Fibroblast of skin of left biceps (primary cell): ENCODE results near the gene NDRG3.
"Not testable (repeated sequence)": the region's sequence is repeated elsewhere in the genome, so short reads cannot be mapped to it uniquely, and the experiment has no call there.

Experiments
- DNase-seq, 2 experiments: peaks; one replicate each; pipeline ENCODE4 v3.0.0-alpha.2; 2013; ENCODE audit warnings: low read depth in 2 of 2

The NDRG3 gene

GRCh38 chr20:36688630-36689029 lies 57.3 kb downstream of the NDRG3 start:
- DNase-seq: no peak

DNA sequence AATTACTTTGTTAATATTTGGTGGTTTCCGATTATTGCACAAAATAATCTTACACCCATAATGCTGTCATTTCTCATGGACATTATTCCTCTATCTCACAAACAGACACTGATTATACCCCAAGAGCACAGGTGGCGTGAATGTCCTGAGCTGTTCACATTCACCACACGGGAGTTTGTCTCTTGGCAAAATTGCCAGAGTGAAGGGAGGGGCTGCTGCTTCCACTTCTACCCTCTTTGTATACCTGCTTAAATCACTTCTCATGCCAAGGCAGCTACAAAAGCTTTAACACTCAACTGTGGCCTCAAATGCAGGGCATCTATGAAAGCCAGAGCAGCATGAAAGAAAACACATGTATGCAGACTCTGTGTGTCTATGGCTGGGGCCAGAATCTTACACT lies 58.0 kb downstream of the NDRG3 start:
- DNase-seq: no peak

GRCh38 chr20:36686944-36687343 lies 58.9 kb downstream of the NDRG3 start:
- DNase-seq: no peak

DNA sequence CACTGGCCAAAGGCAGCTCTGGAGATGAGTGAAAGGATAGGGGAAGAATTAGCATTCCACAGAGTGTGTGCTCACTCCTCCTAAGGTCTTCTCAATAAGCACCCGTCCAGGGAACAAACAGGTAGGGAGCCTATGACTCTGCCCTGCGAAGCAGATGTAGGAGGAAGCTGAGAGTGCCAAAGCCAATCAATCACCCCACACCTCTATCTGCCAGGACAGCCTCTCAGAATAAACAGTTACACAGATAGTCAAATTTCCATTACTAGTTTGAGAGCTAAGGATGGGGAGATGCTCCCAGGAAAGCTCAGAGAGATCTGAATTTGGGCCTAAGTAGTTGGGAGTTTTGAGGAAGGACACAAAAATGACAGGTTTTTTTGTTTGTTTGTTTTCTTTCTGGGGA lies 59.4 kb downstream of the NDRG3 start:
- DNase-seq: no peak

GRCh38 chr20:36684747-36685146 lies 61.1 kb downstream of the NDRG3 start:
- DNase-seq: no peak

DNA sequence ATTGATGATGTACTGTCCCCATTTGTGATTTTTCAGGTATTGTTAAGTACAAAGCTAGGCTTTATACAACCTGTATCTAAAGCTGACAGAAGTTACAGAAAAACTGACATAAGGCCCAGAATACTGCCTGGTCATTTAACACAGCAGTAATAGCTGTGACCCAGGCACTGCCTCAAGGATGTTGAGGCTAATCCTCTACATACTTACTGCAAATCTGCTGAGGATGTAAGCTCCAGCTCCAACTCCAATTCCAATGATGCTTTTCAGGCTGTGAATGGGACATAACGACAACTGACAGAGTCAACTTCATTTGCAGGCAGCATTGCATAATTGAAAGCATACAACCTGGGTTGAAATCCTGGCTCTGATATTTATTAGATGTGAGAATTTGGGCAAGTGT lies 63.6 kb downstream of the NDRG3 start:
- DNase-seq: no peak

DNA sequence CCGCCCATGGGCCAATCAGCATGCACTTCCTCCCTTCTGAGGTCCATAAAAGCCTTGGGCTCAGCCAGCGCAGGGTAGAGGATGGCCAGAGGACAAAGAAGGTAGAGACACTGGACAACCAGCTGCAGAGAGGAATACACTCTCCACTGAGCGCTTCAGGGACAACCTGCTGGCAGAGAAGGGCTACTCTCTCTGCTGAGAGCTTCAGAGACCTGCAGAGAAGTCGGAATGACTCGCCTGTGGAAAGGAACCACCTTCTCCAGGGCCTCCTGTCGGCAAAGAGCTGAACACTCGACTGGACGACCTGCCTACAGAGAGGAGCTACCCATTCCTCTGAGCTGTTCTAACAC lies 68.5 kb downstream of the NDRG3 start:
- DNase-seq: no peak

- no peak for DNase-seq
Observed at GRCh38 chr20:36676701-36677421, 69.0 kb downstream of the NDRG3 start.

- DNase-seq: not testable (repeated sequence)
Observed at GRCh38 chr20:36675545-36675944, 70.3 kb downstream of the NDRG3 start.

- no peak for DNase-seq
Observed at GRCh38 chr20:36672991-36673390, 72.9 kb downstream of the NDRG3 start.

DNA sequence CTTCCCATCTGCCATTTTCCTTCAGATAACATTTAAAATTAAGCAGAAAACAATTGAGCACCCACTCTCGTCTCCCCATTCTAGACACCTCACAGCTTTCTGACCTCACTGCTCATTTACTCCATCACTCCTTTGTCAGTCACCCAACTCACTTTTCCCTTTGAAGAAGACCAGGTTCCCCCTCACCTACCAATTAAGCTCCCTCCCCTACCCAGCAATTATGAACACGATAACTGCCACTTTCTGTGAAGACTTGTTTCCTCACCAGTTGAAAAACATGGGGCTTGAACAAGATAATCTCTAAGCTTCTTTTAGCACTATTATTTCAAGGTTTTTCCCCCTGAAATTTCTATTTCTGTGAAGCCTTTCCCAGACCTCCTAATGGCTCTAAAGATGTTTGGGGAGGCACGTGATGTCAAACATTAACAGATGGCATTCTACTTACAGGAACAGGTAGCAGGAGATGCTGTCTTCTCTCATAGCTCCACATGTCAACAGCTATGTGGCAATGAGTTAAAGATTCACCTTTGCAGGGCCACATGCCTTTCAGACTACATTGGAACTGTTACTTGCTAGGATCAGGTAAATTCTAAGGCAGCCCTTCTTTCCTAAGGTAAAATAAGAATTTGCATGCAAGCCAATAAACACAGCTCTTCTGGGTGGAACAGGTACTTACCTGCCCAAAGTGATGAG lies 75.1 kb downstream of the NDRG3 start:
- DNase-seq: no peak

GRCh38 chr20:36666181-36666740 lies 79.6 kb downstream of the NDRG3 start:
- no peak for DNase-seq

GRCh38 chr20:36663031-36663430 lies 82.9 kb downstream of the NDRG3 start:
- no peak for DNase-seq

DNA sequence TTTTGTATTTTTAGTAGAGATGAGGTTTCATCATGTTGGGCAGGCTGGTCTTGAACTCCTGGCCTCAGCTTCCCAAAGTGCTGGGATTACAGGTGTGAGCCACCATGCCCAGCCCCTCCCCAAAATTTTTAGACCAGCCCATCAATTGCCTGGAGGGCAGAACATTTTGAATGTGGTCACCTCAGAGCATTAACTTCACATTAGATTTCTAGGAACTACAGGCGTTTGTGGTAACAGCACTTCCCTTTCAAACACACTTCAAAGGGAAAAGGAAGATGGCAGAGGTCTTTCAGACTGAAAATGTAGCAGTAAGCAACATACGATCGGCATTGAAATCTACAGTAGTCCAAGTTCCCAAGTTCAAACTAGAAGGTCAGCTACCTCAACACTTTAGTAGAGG lies 87.6 kb downstream of the NDRG3 start:
- no peak for DNase-seq

DNA sequence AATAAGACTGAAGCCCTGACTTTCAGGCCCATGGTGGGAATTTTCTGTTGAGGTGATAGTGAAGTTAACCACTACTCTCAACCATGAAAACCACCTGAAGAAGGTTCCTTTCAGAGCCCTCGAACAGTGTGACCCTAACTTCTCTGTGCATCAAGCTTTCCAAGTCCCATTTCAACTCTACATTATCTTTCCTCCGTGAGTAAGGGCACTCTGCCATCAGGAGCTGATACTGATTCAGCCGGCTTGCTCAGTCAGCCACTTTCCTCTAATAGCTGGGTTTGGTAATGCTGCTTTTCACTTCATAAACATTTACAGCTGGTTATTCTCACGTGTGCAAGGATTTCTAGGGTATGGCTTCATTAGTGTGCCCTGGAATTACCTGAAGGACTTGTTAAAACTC lies 89.2 kb downstream of the NDRG3 start:
- DNase-seq: no peak

DNA sequence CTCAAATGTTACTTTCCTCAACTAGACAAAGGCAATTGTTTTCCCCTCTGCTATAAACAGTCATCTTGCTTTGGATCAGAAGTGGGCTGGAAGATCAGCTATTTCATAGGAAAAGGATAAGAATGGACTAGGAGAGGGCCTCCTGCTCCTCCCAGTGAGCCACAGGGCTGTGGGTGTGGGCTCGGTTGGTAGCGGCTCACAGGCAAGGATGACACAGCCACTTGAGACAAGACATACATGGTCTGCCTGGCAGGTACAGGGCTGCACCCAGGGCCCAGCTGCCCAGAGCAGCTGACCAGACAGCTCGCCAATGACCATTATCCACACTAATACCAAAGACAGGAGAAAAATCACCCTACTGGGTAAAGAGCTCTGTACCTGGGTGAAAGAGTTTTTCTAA lies 90.9 kb downstream of the NDRG3 start:
- DNase-seq: no peak

DNA sequence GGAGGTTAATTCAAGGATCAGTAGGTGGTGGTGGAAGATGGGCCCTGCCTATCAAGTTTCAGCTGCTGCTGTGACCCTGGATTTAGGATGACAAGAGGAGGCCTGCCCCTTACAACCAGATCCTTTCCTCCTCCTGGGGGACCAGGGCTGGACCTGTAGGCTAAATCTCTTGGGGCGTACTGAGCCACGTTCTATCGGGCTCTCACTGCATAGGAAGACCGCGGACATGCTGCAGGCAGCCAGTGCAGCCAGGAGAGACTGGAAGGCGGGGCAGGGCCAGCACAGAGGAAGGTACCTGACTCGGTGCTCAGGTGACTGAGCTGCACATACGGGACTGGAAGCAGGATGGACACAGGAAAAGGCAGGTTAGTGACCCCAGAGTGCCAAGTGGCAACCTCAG lies 91.4 kb downstream of the NDRG3 start:
- DNase-seq: no peak

- no peak for DNase-seq
Observed at GRCh38 chr20:36653456-36653855, 92.4 kb downstream of the NDRG3 start.

DNA sequence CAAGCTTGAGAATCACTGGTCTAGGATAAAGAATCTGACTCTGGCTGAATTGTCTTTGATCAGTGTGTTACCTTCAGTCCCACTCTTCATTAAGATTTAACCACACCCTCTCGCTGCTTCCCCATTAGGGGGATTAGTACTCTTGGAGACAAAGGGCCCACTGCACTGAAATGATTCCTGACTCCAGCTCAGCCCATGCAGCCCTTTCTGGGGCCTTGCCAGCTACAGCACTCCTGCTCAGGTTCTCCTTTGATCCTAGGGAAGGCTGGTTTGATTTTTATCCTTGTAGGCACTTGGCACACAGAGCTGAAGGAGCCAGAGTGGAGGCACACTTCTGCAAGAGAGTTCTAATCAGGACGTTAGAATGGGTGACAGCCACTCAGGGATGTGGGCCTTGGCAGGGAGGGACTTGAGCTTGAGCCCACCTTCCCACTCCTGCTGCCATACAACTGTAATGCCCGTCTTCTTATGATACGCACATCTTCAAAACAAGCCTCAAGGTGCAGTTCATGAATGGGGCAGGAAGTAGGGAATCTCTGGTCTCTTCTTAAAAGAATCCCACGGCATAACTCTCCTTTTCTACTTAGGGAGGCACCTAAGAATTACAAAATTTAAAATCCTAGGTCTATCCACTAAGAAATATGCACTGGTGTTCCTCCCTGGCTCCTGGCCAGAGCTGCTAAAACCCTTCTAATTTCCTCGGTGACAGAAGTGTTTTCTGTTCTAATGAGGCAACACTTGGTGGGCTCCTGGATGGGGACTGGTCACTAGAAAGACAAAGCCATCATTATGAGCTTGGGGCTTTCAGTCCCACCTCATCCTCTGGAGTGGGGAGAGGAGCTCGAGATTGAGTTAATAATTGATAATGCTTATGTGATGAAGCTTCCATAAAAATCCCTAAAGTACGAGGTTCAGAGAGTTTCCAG lies 98.4 kb downstream of the NDRG3 start:
- DNase-seq: no peak

- no peak for DNase-seq
Observed at GRCh38 chr20:36646678-36647077, 99.2 kb downstream of the NDRG3 start.

GRCh38 chr20:36645998-36646397 lies 99.9 kb downstream of the NDRG3 start, which contains the start of gene SLA2:
SLA2 (minus strand) TSS chr20:36646196; CDS start chr20:36641335, 4,861 bp downstream.
- DNase-seq: no peak

- DNase-seq: no peak
Observed at GRCh38 chr20:36645353-36645752, 100.5 kb downstream of the NDRG3 start.
